B cell (primary cell): ENCODE measurements around the gene XPNPEP2. TPM values are rescaled to one million over a fixed set of nuclear protein-coding genes. Genes with fewer than 3 reads are reported as not detected.

Source experiments
- ATAC-seq: fragments of 200-7000 bp; cut with Tn5 transposase; one replicate; pipeline ENCODE4 v1.10.0; 2021; ENCODE audit warnings: low read depth, mild to moderate bottlenecking, moderate number of reproducible peaks, moderate library complexity
- CTCF ChIA-PET: fragments of 350-600 bp; sonication (Branson Sonifier 250); formaldehyde crosslinking; loops from one replicate; lab custom pipeline; 2021; ENCODE audit warnings: antibody characterized with exemption, inconsistent platforms; lab: Charles Lee
- POLR2A ChIA-PET: fragments of 350-600 bp; sonication (Branson Sonifier 250); formaldehyde crosslinking; loops from one replicate; lab custom pipeline; 2021; ENCODE audit warnings: antibody characterized with exemption; lab: Charles Lee
- DNase-seq: peaks from one replicate; pipeline ENCODE4 v3.0.0; 2013
- H2AFZ ChIP-seq: 2 replicates; pipeline ENCODE4 v1.6.1; 2012; ENCODE audit warnings: mild to moderate bottlenecking, low read depth, low read length; ENCODE audit not compliant: insufficient read depth, poor library complexity, severe bottlenecking
- H3K27ac ChIP-seq, 2 donors: 1 replicate in 1 of 2; 2 replicates in 1 of 2; pipeline ENCODE4 v1.5.1; 2012 to 2013; ENCODE audit warnings: low read length in 2 of 2, mild to moderate bottlenecking in 2 of 2, moderate library complexity in 1 of 2
- H3K27me3 ChIP-seq, 4 experiments: fragments of 200-600 bp in 1 of 4; sonication (generic) in 1 of 4; replicated peaks in 1 of 4; 1 replicate in 2 of 4; 2 replicates in 2 of 4; pipeline versions ENCODE4 v1.6.1 to v1.7.0; 2013 to 2016; ENCODE audit warnings: low read length in 3 of 4, mild to moderate bottlenecking in 2 of 4, mixed read lengths in 1 of 4, moderate library complexity in 1 of 4; ENCODE audit not compliant: insufficient read depth in 4 of 4, control insufficient read depth in 3 of 4; ENCODE audit errors: control extremely low read depth in 1 of 4
- H3K36me3 ChIP-seq, 2 experiments: replicated peaks in 1 of 2; 1 replicate in 1 of 2; 2 replicates in 1 of 2; pipeline versions ENCODE4 v1.6.1 to v1.7.1; 2013; ENCODE audit warnings: low read length in 1 of 2; ENCODE audit not compliant: insufficient read depth in 2 of 2, control insufficient read depth in 1 of 2; ENCODE audit errors: control extremely low read depth in 1 of 2, extremely low read depth in 1 of 2
- H3K4me1 ChIP-seq, 2 donors: fragments of 200-600 bp in 1 of 2; sonication (generic) in 1 of 2; 1 replicate in 1 of 2; 2 replicates in 1 of 2; pipeline versions ENCODE4 v1.5.1 to v1.6.1; 2013 to 2017; ENCODE audit warnings: low read length in 2 of 2; ENCODE audit not compliant: control insufficient read depth in 2 of 2, insufficient read depth in 2 of 2
- H3K4me2 ChIP-seq: replicated peaks from 2 replicates; pipeline ENCODE3; 2012; ENCODE audit warnings: mild to moderate bottlenecking, low read depth, low read length; ENCODE audit not compliant: poor library complexity, severe bottlenecking
- H3K4me3 ChIP-seq, 5 experiments: fragments of 200-600 bp in 1 of 5; sonication (generic) in 1 of 5; 1 replicate in 3 of 5; 2 replicates in 2 of 5; pipeline versions ENCODE4 v1.5.1 to v1.7.0; 2011 to 2016; ENCODE audit warnings: low read length in 4 of 5, mild to moderate bottlenecking in 4 of 5, low read depth in 2 of 5, control low read depth in 1 of 5, moderate library complexity in 1 of 5; ENCODE audit not compliant: insufficient read depth in 1 of 5; ENCODE audit errors: control extremely low read depth in 1 of 5, extremely low read depth in 1 of 5
- H3K79me2 ChIP-seq: fragments of 200-600 bp; sonication (generic); one replicate; pipeline ENCODE4 v1.6.0; 2016; ENCODE audit warnings: low read length; ENCODE audit not compliant: control insufficient read depth, insufficient read depth
- H3K9ac ChIP-seq: fragments of 200-600 bp; sonication (generic); 2 replicates; pipeline ENCODE4 v1.6.1; 2017; ENCODE audit warnings: mild to moderate bottlenecking, low read length, moderate library complexity
- H3K9me3 ChIP-seq, 3 donors: one replicate each; pipeline versions ENCODE4 v1.6.1 to v1.7.1; 2013; ENCODE audit warnings: low read length in 2 of 3; ENCODE audit not compliant: control insufficient read depth in 2 of 3, insufficient read depth in 1 of 3; ENCODE audit errors: control extremely low read depth in 1 of 3
- H4K20me1 ChIP-seq: 2 replicates; pipeline ENCODE4 v1.6.0; 2012; ENCODE audit warnings: mild to moderate bottlenecking, low read length; ENCODE audit not compliant: insufficient read depth, control insufficient read depth, poor library complexity, severe bottlenecking
- H3K27ac Mint-ChIP-seq: one replicate; pipeline ENCODE4 v1.8.0; 2021; ENCODE audit warnings: mixed read lengths
- H3K27me3 Mint-ChIP-seq: one replicate; pipeline ENCODE4 v1.8.0; 2021; ENCODE audit warnings: mixed read lengths
- H3K4me1 Mint-ChIP-seq: one replicate; pipeline ENCODE4 v1.8.0; 2021; ENCODE audit warnings: mixed read lengths
- H3K4me3 Mint-ChIP-seq: one replicate; pipeline ENCODE4 v1.8.0; 2021; ENCODE audit warnings: mixed read lengths
- H3K9me3 Mint-ChIP-seq: one replicate; pipeline ENCODE4 v1.8.0; 2022; ENCODE audit warnings: mixed read lengths; ENCODE audit not compliant: insufficient read depth
- EZH2 ChIP-seq: IDR thresholded peaks from 2 replicates; pipeline ENCODE4 v1.6.1; 2012; ENCODE audit warnings: borderline replicate concordance, low read depth, mild to moderate bottlenecking, moderate library complexity, low read length; ENCODE audit not compliant: insufficient read depth, poor library complexity, severe bottlenecking
- WGBS: methylation state at CpG from one replicate; pipeline ENCODE4 v1.1.5; 2013; ENCODE audit warnings: missing lambda C conversion rate; ENCODE audit not compliant: insufficient coverage; 5-methylcytosine and 5-hydroxymethylcytosine counted together
- intact Hi-C: fragments of 100-400 bp; cut with micrococcal nuclease; formaldehyde crosslinking; loops from one replicate; pipeline ENCODE4 v1.10.0; 2022
- polyA plus RNA-seq: library from polyadenylated mRNA; depleted of rRNA; stranded (reverse); fragments of >200 nt; gene quantifications from 2 replicates; pipeline ENCODE4 v1.2.3, GENCODE V29; 2012
- total RNA-seq, 2 donors: library from RNA; stranded (reverse); fragments of 120-200 nt in 1 of 2; gene quantifications; 1 replicate in 1 of 2; 2 replicates in 1 of 2; pipeline versions ENCODE4 v1.2.3 to v1.2.4, GENCODE V29; 2013 to 2022
- TF ChIP-seq, protein P1 (sequence below): fragments of 200-600 bp; IDR thresholded peaks from one replicate; pipeline ENCODE4 v1.8.0; 2022; ENCODE audit warnings: antibody characterized with exemption, mild to moderate bottlenecking

Gene XPNPEP2
- total and polyA plus RNA-seq, 2 donors (not counting 1 experiment from before 2014, with no cell fraction given): 0.31 TPM; not detected in 1

- Histone ChIP-seq H3K36me3 (peaks cover 0 to 41% of the 10 kb centered on the region in 2 experiments), H2AFZ (no peak overlapping the region), H3K9me3 (no peaks in the 10 kb centered on the region), H3K9ac (peak overlapping the region; percentile 82), H4K20me1 (peaks cover 56% of the 10 kb centered on the region), H3K79me2 (peaks cover 92% of the 10 kb centered on the region), H3K27me3 (no peaks in the 10 kb centered on the region), H3K4me2 (peak overlapping the region; percentile 85), H3K4me1 (peaks cover 74 to 80% of the 10 kb centered on the region in 2 donors), H3K4me3 (peak overlapping the region; percentile 56 to 81 (median 65)), H3K27ac (peak overlapping the region; percentile 63 to 81)
- H3K27me3 Mint-ChIP-seq: no peaks in the 10 kb centered on the region
- ChIA-PET POLR2A (interaction anchor here (1.1 to 4.2 kb wide), 4 partner anchors 11 to 28 kb away, joined by 3 to 35 read pairs (median 20); no protein-coding TSS in a partner anchor), CTCF (interaction anchor here (0.8 to 4.5 kb wide), 6 partner anchors 11 to 105 kb away, joined by 4 to 32 read pairs (median 8); partner anchors contain the start of gene XPNPEP2)
- H3K4me3 Mint-ChIP-seq: peak overlapping the region; percentile 89
- TF ChIP-seq, protein P1, sequence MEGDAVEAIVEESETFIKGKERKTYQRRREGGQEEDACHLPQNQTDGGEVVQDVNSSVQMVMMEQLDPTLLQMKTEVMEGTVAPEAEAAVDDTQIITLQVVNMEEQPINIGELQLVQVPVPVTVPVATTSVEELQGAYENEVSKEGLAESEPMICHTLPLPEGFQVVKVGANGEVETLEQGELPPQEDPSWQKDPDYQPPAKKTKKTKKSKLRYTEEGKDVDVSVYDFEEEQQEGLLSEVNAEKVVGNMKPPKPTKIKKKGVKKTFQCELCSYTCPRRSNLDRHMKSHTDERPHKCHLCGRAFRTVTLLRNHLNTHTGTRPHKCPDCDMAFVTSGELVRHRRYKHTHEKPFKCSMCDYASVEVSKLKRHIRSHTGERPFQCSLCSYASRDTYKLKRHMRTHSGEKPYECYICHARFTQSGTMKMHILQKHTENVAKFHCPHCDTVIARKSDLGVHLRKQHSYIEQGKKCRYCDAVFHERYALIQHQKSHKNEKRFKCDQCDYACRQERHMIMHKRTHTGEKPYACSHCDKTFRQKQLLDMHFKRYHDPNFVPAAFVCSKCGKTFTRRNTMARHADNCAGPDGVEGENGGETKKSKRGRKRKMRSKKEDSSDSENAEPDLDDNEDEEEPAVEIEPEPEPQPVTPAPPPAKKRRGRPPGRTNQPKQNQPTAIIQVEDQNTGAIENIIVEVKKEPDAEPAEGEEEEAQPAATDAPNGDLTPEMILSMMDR: no peak
- TF ChIP-seq EZH2: no peak
- no peaks in the 10 kb centered on the region for H3K9me3 Mint-ChIP-seq
- no peak for ATAC-seq
- peak overlapping the region; percentile 84 for H3K27ac Mint-ChIP-seq
- peaks cover 66% of the 10 kb centered on the region for H3K4me1 Mint-ChIP-seq
- intact Hi-C loops: loop anchor here (5.0 kb wide), 2 partner anchors 45 to 105 kb away; partner anchors contain the start of gene XPNPEP2
- no CpG with 5 or more reads among the region's 4 CpGs for WGBS
- DNase-seq: peak; percentile 9
Measured at GRCh38 chrX:129782706-129783105, 43.9 kb downstream of the XPNPEP2 start.

- H3K4me2 ChIP-seq: peak overlapping the region; percentile 85
- H3K79me2 ChIP-seq: peaks cover 91% of the 10 kb centered on the region
- ChIA-PET POLR2A (interaction anchor here (1.1 to 4.2 kb wide), 4 partner anchors 11 to 28 kb away, joined by 3 to 35 read pairs (median 20); no protein-coding TSS in a partner anchor), CTCF (interaction anchor here (0.8 to 4.5 kb wide), 7 partner anchors 11 to 173 kb away, joined by 3 to 32 read pairs (median 4); partner anchors contain the start of gene XPNPEP2)
- ATAC-seq (no peak), DNase-seq (no peak)
- no peaks in the 10 kb centered on the region for H3K27me3 ChIP-seq
- Mint-ChIP-seq H3K27ac (peak overlapping the region; percentile 84), H3K4me1 (peaks cover 65% of the 10 kb centered on the region), H3K9me3 (no peaks in the 10 kb centered on the region), H3K27me3 (no peaks in the 10 kb centered on the region), H3K4me3 (peak overlapping the region; percentile 89)
- H3K27ac ChIP-seq: peak overlapping the region; percentile 12 to 81
- TF ChIP-seq, protein P1: no peak
- TF ChIP-seq EZH2: no peak
- no peak overlapping the region for H2AFZ ChIP-seq
- H4K20me1 ChIP-seq: peaks cover 62% of the 10 kb centered on the region
- intact Hi-C loops: loop anchor here (5.0 kb wide), 2 partner anchors 46 to 106 kb away; partner anchors contain the start of gene XPNPEP2
- peaks cover 0 to 46% of the 10 kb centered on the region in 2 experiments for H3K36me3 ChIP-seq
- H3K9ac ChIP-seq: peak overlapping the region; percentile 82
- H3K4me3 ChIP-seq: peak overlapping the region in 4 of 5 experiments; percentile 59 to 81 (median 66)
- H3K9me3 ChIP-seq: no peaks in the 10 kb centered on the region
- 58% methylated on average over 5 of the region's 11 CpGs for WGBS
- peaks cover 71 to 79% of the 10 kb centered on the region in 2 donors for H3K4me1 ChIP-seq
Measured at GRCh38 chrX:129783291-129783713, 44.5 kb downstream of the XPNPEP2 start.
